ENCODE data around the gene SNX13. TPM values are rescaled to one million over a fixed set of nuclear protein-coding genes. Genes with fewer than 3 reads are reported as not detected.

The SNX13 gene
- total RNA-seq, 1 donor from 2014 or later: 34.3 TPM

DNA sequence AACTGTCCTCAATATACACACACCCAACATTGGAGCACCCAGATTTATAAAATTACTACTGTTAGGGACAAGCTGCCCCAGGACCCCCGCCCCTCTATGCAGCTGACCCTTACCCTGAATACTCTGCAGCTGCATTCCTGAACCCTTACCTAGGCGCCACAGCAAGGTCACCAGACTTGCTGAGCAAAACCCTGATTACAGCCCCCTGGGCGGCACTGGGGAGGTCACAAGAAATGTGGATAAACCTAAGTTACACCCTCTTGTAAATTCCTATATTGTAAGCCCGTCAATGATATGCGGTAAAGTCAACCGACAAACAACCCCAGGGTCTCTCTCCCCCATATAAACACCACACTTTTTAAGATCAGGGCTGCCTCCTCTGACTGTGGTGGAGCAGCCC is 25.1 kb downstream of the SNX13 start:
- TF ChIP-seq CTCF (IDR thresholded peaks at IDR 0.05; ENCODE audit: unreplicated experiment): no peak
- Mint-ChIP-seq H3K27ac (ENCODE audit: unreplicated experiment) (no peak overlapping the region), H3K9me3 (ENCODE audit: unreplicated experiment) (no peaks in the 10 kb centered on the region), H3K27me3 (ENCODE audit: unreplicated experiment) (no peaks in the 10 kb centered on the region), H3K4me3 (ENCODE audit: unreplicated experiment) (no peak overlapping the region), H3K36me3 (ENCODE audit: low read depth, unreplicated experiment) (no peaks in the 10 kb centered on the region), H3K4me1 (ENCODE audit: unreplicated experiment) (peaks cover 14% of the 10 kb centered on the region)
- no peak for DNase-seq (ENCODE audit: low spot score)

- no peaks in the 10 kb centered on the region for H3K27me3 Mint-ChIP-seq (ENCODE audit: unreplicated experiment)
- no peaks in the 10 kb centered on the region for H3K9me3 Mint-ChIP-seq (ENCODE audit: unreplicated experiment)
- peaks cover 14% of the 10 kb centered on the region for H3K4me1 Mint-ChIP-seq (ENCODE audit: unreplicated experiment)
- TF ChIP-seq CTCF (IDR thresholded peaks at IDR 0.05; ENCODE audit: unreplicated experiment): no peak
- H3K27ac Mint-ChIP-seq (ENCODE audit: unreplicated experiment): no peak overlapping the region
- H3K36me3 Mint-ChIP-seq (ENCODE audit: low read depth, unreplicated experiment): no peaks in the 10 kb centered on the region
- DNase-seq (ENCODE audit: low spot score): no peak
- H3K4me3 Mint-ChIP-seq (ENCODE audit: unreplicated experiment): no peak overlapping the region
Observed at GRCh38 chr7:17913250-17913649, 27.0 kb downstream of the SNX13 start.

DNA sequence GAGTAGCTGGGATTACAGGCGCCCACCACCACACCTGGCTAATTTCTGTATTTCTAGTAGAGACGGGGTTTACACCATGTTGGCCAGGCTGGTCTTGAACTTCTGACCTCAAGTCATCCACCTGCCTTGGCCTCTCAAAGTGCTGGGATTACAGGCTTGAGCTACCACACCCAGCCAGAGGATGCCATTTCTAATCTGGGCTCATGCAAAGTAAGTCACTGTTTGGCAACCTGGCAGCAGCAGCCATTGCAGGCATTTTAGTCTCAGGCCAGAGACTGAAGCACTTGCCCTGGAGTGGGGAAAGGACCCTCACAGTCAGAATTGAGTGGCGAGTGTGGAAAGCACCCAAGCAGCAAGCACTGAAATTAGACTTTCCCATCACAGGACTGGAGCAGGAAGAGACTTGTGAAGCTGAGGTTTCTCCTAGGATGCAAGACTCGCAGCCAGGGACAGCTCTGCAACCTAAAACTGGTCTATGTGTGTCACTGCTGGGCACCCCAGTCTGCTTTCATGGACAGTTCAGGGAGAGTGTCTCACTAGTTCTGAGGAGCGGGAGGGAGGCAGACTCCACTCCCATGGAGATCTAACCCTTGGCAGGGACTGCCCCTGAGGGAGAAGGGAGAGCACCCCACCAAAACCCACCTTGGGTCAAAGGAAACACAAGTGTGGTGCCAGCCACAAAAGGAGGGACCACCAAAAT is 27.6 kb downstream of the SNX13 start:
- Mint-ChIP-seq H3K36me3 (ENCODE audit: low read depth, unreplicated experiment) (no peaks in the 10 kb centered on the region), H3K9me3 (ENCODE audit: unreplicated experiment) (no peaks in the 10 kb centered on the region), H3K27me3 (ENCODE audit: unreplicated experiment) (no peaks in the 10 kb centered on the region), H3K27ac (ENCODE audit: unreplicated experiment) (no peak overlapping the region), H3K4me1 (ENCODE audit: unreplicated experiment) (peaks cover 14% of the 10 kb centered on the region), H3K4me3 (ENCODE audit: unreplicated experiment) (no peak overlapping the region)
- TF ChIP-seq CTCF (IDR thresholded peaks at IDR 0.05; ENCODE audit: unreplicated experiment): no peak
- DNase-seq (ENCODE audit: low spot score): no peak

- H3K4me1 Mint-ChIP-seq (ENCODE audit: unreplicated experiment): peaks cover 14% of the 10 kb centered on the region
- no peaks in the 10 kb centered on the region for H3K36me3 Mint-ChIP-seq (ENCODE audit: low read depth, unreplicated experiment)
Observed at GRCh38 chr7:17912050-17912449, 28.2 kb downstream of the SNX13 start.

More at GRCh38 chr7:17912050-17912449, 28.2 kb downstream of the SNX13 start:
- no peak for DNase-seq (ENCODE audit: low spot score)
- Mint-ChIP-seq H3K27ac (ENCODE audit: unreplicated experiment) (no peak overlapping the region), H3K4me3 (ENCODE audit: unreplicated experiment) (no peak overlapping the region), H3K9me3 (ENCODE audit: unreplicated experiment) (no peaks in the 10 kb centered on the region), H3K27me3 (ENCODE audit: unreplicated experiment) (no peaks in the 10 kb centered on the region)
- no peak for TF ChIP-seq CTCF (IDR thresholded peaks at IDR 0.05; ENCODE audit: unreplicated experiment)
